ENCODE results near the gene NRG3.

- no peak for TF ChIP-seq CTCF (IDR thresholded peaks at IDR 0.05 in 2 of 3, conservative IDR thresholded peaks at IDR 0.05 in 1 of 3; ENCODE audit: borderline replicate concordance in 1 of 3, insufficient read depth in 1 of 3, low read depth in 2 of 3, low read length in 2 of 3)
- TF ChIP-seq FOSL1 (IDR thresholded peaks at IDR 0.05; ENCODE audit: low read depth): no peak
- TF ChIP-seq REST (IDR thresholded peaks at IDR 0.05; ENCODE audit: low read depth): no peak
- TF ChIP-seq POLR2A (IDR thresholded peaks at IDR 0.05; ENCODE audit: borderline replicate concordance, extremely low read depth, insufficient read depth, insufficient read length): no peak
- no peak for TF ChIP-seq JUND (IDR thresholded peaks at IDR 0.05)
- TF ChIP-seq ZBTB33 (IDR thresholded peaks at IDR 0.05; ENCODE audit: extremely low read depth, insufficient replicate concordance, low read length): no peak
These were observed 456.7 kb downstream of the NRG3 start for GRCh38 chr10:82331716-82332115.
